C4-2B (cell line): ENCODE results near the gene CDKAL1.

Experiments used
- CTCF ChIP-seq: fragments of 450-650 bp; conservative IDR thresholded peaks from 2 replicates; pipeline ENCODE4 v1.5.1; 2017; ENCODE audit warnings: mild to moderate bottlenecking
- ZFX ChIP-seq: fragments of 450-650 bp; IDR thresholded peaks from 2 replicates; pipeline ENCODE4 v1.6.1; 2017

- TF ChIP-seq CTCF (no peak), ZFX (no peak)
These were observed 350.8 kb downstream of the CDKAL1 start for GRCh38 chr6:20885076-20885475.
